GM19397 (cell line): ENCODE measurements around the gene TMEFF2.
"Not testable (repeated sequence)": the region's sequence is repeated elsewhere in the genome, so short reads cannot be mapped to it uniquely, and the experiment has no call there.

Experiments
- ATAC-seq: cut with Tn5 transposase; IDR thresholded peaks from one replicate; pipeline ENCODE4 v1.9.1; 2021; ENCODE audit warnings: mild to moderate bottlenecking, moderate library complexity; ENCODE audit not compliant: unreplicated experiment

TMEFF2 gene

GRCh38 chr2:192132604-192133003, 62.1 kb downstream of the TMEFF2 start:
- not testable (repeated sequence) for ATAC-seq

- ATAC-seq: not testable (repeated sequence)
Observed at GRCh38 chr2:192130312-192130711, 64.4 kb downstream of the TMEFF2 start.

DNA sequence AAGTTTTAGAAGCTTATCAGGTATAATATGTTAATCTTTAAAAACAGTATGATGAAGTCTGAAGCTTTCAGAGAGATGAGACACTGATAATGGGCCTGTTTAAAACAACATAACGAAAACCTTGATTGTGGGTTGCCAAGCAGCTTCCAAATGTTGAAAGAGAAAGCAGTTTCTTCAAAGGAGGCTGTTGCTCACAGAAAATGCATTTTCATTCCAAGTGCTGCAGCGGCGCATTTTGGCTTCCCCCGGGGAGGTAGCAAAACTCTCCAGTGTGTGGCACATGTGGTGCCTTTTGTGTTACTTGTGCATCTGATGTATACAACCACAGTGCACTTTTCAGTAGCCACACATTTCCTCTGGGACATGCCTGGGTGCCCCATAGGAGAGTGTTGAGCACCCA, 66.1 kb downstream of the TMEFF2 start:
- ATAC-seq: no peak

- ATAC-seq: no peak
Observed at GRCh38 chr2:192127434-192127833, 67.3 kb downstream of the TMEFF2 start.

- no peak for ATAC-seq
Observed at GRCh38 chr2:192126912-192127311, 67.8 kb downstream of the TMEFF2 start.

- no peak for ATAC-seq
Observed at GRCh38 chr2:192126426-192126825, 68.3 kb downstream of the TMEFF2 start.

- no peak for ATAC-seq
Observed at GRCh38 chr2:192124571-192124970, 70.2 kb downstream of the TMEFF2 start.

- ATAC-seq: no peak
Observed at GRCh38 chr2:192123847-192124246, 70.9 kb downstream of the TMEFF2 start.

DNA sequence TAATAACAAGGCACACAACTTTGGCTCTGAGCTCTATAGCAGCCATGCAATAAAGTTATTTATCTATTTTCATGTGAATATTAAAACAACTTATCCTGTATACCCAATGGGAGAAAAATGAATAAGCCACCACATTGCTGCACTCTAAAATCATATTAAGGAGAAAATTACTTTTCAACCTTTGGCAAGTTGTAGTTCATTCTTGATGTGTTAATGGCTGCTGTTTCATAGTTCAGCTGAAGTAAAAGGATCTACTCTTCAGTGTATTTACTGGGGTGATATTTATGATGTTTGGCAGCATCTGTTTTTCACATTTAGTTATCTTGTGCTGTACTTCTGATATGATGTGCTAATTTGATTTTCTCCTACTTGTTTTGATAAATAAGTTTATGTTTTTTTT, 71.8 kb downstream of the TMEFF2 start:
- ATAC-seq: no peak

GRCh38 chr2:192122141-192122540, 72.6 kb downstream of the TMEFF2 start:
- no peak for ATAC-seq

GRCh38 chr2:192119536-192119935, 75.2 kb downstream of the TMEFF2 start:
- no peak for ATAC-seq

DNA sequence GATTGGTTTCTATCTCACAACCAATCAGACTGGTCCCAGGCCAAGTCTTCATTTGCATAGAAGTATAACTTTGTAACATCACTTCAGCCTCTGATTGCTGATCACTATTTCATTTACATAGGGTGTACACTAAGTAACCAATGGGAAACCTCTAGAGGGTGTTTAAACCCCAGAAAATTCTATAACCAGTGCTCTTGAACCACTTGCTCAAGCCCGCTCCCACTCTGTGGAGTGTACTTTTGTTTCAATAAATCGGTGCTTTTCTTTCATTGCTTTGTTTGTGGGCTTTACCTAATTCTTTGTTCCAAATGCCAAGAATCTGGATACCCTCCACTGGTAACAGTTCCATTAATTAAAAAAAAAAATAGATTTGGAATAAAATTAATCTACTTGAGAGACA, 77.0 kb downstream of the TMEFF2 start:
- no peak for ATAC-seq

- not testable (repeated sequence) for ATAC-seq
Observed at GRCh38 chr2:192111536-192111935, 83.2 kb downstream of the TMEFF2 start.

- no peak for ATAC-seq
Observed at GRCh38 chr2:192099742-192100141, 95.0 kb downstream of the TMEFF2 start.

DNA sequence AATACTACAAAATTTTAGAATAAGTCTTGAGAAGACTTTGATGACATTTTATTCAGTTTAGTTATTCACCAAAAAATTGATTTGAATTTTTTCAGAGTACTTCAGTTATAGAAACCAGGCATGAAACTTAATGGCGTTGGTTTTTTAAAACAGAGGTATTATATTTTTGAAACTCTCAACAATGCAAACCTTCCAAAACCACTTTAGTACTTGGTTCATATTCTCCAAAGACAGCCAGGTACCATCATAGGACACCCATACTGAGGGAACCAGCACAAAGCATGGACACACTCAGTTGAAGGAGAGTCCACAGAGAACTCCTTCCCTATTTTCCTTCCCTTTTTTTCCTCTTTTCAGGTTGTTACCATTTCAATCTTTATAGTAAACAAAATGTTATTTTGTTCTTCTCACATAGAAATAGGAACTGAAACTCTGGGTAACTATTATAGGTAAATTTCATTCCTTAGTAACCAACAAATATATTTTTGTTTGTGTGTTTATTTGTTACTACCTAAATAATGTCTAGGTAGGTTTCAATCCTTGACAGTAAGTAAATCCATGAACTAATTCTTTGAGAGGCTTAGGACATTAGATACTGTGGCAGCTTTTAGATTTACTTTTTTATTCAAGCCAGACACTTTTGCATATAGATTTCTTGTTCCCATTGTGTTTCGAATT, 95.8 kb downstream of the TMEFF2 start:
- ATAC-seq: no peak

DNA sequence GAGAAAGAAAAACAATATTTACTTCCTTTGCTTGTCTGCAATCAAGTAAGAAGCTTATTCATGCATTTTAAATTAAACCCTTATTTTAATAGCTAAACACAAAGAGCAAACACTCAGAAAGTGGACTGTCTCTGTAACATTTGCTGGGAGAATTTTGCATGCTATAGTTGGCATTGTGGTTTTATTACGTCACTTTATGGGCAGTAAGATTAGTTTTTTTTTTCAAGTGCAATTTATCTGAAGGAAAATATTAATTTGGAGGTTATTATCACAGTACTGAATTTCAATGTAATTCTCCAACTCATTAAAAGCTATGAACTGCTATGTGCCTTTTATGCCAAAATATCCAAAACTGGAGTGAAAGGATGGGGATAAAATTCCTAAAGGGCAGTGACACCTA, 103.3 kb downstream of the TMEFF2 start:
- no peak for ATAC-seq

DNA sequence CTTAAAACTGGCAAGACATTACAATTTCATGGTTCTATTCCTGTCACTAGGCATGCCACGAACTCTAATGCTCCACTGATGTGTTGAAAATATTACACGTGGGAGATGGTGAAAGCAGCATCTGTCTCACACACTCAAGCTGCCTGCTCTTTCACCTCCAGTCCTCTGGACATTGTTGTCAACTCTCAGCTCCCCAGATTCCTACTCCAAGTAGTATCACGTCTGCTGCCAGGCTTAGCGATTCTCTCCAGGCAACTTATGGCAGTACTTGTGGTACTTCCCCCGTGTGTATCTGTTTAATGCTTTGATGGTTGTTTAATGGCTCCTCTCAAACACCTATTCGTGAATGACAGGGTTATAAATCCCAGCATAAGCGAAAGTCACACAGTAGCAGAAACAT, 103.8 kb downstream of the TMEFF2 start:
- no peak for ATAC-seq

DNA sequence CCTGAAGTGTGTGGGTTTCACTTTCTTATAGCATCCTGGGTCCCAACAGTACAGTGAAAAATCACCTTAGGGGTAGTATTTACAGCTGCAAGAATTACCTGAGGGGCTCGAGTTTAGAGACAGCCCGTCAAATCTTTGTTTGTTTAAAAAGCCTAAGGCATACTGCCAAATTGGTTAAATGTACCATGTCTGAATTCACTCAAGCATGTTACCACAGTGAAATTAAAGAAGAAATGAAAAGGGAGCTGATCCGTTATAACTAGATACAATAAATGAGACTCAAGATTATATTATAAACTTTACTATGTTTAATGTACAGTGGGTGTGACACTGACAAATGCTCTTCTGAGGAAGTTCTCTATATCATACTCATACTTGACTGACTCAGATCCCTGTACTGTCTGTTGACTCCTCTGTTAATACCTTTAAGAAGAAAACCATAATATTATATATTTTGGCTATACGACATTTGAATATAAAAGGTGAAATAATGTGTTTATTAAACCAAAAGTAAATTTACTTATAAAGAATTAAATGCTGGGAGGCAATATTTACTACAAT, 107.3 kb downstream of the TMEFF2 start:
- no peak for ATAC-seq

DNA sequence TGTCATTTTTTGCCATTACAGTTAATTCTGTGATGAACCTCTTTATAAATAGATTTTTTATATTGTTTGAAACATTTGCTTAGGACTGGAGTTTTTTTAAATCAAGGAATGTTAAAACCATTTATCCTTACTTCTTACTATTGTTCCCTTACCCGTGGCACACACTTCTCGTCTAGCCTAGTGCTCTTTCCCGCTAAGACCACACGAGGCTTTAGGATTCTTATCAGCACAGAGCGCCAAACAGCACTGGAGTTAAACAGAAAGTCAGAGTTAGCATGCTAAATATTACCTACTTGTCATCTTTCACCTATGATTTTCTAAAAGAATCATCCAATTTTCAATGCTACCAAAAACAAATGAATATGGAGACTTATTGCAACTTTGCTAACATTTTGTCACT, 112.6 kb downstream of the TMEFF2 start:
- ATAC-seq: no peak

GRCh38 chr2:192080096-192080495, 114.6 kb downstream of the TMEFF2 start:
- not testable (repeated sequence) for ATAC-seq

DNA sequence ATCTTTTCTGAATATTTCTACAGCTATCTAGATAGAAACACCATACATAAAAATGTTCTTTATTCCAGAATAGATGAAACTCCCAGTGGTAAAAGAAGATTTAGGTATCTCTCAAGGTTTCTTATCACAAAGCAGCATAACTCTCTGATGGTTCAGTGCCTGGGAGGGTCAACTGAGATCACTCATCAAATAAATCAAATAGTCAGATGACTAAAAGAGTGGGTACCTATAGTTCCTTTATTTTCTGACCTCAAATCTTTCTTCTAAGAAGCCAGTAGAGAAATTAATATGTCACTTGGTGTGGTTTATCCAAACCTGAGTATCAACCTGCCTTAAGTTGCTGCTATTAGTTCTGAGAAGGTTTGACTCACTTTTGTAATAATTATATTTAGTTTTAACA, 120.9 kb downstream of the TMEFF2 start:
- no peak for ATAC-seq

- ATAC-seq: no peak
Observed at GRCh38 chr2:192072778-192073177, 122.0 kb downstream of the TMEFF2 start.

GRCh38 chr2:192072261-192072660, 122.5 kb downstream of the TMEFF2 start:
- ATAC-seq: no peak
